ENCODE results near the gene TMCC1. TPM values are rescaled to one million over a fixed set of nuclear protein-coding genes. Genes with fewer than 3 reads are reported as not detected.
"Not testable (repeated sequence)": the region's sequence is repeated elsewhere in the genome, so short reads cannot be mapped to it uniquely, and the experiment has no call there.

Gene TMCC1
- total and polyA plus RNA-seq, 2 donors (not counting 1 experiment from before 2014, with no cell fraction given): 8.5 to 32.2 TPM

DNA sequence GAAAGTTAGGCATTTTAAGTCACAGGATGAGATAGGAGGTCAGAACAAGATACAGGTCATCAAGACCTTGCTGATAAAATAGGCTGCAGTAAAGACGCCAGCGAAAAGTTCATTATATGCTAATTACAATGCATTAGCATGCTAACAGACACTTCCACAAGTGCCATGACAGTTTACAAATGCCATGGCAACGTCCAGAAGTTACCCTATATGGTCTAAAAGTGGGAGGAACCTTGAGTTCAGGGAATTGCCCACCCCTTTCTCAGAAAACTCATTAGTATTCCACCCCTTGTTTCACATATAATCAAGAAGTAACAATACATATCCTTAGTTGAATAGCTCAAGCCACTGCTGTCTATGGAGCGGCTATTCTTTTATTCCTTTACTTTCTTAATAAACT, 194.3 kb downstream of the TMCC1 start:
- no peaks in the 10 kb centered on the region for H3K4me1 Mint-ChIP-seq
- Histone ChIP-seq H2AFZ (ENCODE audit: insufficient read depth, low read depth, low read length, poor library complexity, severe bottlenecking) (no peak overlapping the region), H3K9ac (ENCODE audit: low read length) (no peak overlapping the region), H3K36me3 (replicated peaks in 1 of 2; ENCODE audit: control extremely low read depth in 1 of 2, control insufficient read depth in 1 of 2, extremely low read depth in 1 of 2, insufficient read depth in 2 of 2, low read length in 1 of 2) (no peaks in the 10 kb centered on the region), H4K20me1 (ENCODE audit: control insufficient read depth, insufficient read depth, low read length, poor library complexity, severe bottlenecking) (no peaks in the 10 kb centered on the region), H3K4me3 (ENCODE audit: control extremely low read depth in 1 of 5, extremely low read depth in 1 of 5, insufficient read depth in 1 of 5, low read depth in 2 of 5, low read length in 4 of 5) (no peak overlapping the region), H3K27me3 (replicated peaks in 1 of 4; ENCODE audit: control extremely low read depth in 1 of 4, control insufficient read depth in 3 of 4, insufficient read depth in 4 of 4, low read length in 3 of 4) (no peaks in the 10 kb centered on the region), H3K79me2 (ENCODE audit: control insufficient read depth, insufficient read depth, low read length) (no peaks in the 10 kb centered on the region), H3K4me1 (ENCODE audit: control insufficient read depth in 2 of 2, insufficient read depth in 2 of 2, low read length in 2 of 2) (no peaks in the 10 kb centered on the region), H3K4me2 (replicated peaks; ENCODE audit: low read depth, low read length, poor library complexity, severe bottlenecking) (no peak overlapping the region), H3K27ac (ENCODE audit: low read length in 2 of 2) (no peak overlapping the region), H3K9me3 (ENCODE audit: control extremely low read depth in 1 of 3, control insufficient read depth in 2 of 3, insufficient read depth in 1 of 3, low read length in 2 of 3) (peaks cover 0 to 12% (median 4%) of the 10 kb centered on the region in 3 donors)
- CTCF ChIA-PET: no interaction called here
- H3K4me3 Mint-ChIP-seq: no peak overlapping the region
- 86% methylated on average over 2 of the region's 4 CpGs for WGBS (ENCODE audit: insufficient coverage)
- H3K27ac Mint-ChIP-seq: no peak overlapping the region
- intact Hi-C loops (cut with micrococcal nuclease): no loop called here
- no peak for DNase-seq
- ATAC-seq (ENCODE audit: low read depth): no peak
- peaks cover 2% of the 10 kb centered on the region for H3K9me3 Mint-ChIP-seq (ENCODE audit: insufficient read depth)
- POLR2A ChIA-PET: no interaction called here
- no peaks in the 10 kb centered on the region for H3K27me3 Mint-ChIP-seq
- TF ChIP-seq EZH2 (IDR thresholded peaks at IDR 0.05; ENCODE audit: borderline replicate concordance, insufficient read depth, low read depth, low read length, poor library complexity, severe bottlenecking): no peak
- TF ChIP-seq, protein P1, sequence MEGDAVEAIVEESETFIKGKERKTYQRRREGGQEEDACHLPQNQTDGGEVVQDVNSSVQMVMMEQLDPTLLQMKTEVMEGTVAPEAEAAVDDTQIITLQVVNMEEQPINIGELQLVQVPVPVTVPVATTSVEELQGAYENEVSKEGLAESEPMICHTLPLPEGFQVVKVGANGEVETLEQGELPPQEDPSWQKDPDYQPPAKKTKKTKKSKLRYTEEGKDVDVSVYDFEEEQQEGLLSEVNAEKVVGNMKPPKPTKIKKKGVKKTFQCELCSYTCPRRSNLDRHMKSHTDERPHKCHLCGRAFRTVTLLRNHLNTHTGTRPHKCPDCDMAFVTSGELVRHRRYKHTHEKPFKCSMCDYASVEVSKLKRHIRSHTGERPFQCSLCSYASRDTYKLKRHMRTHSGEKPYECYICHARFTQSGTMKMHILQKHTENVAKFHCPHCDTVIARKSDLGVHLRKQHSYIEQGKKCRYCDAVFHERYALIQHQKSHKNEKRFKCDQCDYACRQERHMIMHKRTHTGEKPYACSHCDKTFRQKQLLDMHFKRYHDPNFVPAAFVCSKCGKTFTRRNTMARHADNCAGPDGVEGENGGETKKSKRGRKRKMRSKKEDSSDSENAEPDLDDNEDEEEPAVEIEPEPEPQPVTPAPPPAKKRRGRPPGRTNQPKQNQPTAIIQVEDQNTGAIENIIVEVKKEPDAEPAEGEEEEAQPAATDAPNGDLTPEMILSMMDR (IDR thresholded peaks at IDR 0.05): no peak

DNA sequence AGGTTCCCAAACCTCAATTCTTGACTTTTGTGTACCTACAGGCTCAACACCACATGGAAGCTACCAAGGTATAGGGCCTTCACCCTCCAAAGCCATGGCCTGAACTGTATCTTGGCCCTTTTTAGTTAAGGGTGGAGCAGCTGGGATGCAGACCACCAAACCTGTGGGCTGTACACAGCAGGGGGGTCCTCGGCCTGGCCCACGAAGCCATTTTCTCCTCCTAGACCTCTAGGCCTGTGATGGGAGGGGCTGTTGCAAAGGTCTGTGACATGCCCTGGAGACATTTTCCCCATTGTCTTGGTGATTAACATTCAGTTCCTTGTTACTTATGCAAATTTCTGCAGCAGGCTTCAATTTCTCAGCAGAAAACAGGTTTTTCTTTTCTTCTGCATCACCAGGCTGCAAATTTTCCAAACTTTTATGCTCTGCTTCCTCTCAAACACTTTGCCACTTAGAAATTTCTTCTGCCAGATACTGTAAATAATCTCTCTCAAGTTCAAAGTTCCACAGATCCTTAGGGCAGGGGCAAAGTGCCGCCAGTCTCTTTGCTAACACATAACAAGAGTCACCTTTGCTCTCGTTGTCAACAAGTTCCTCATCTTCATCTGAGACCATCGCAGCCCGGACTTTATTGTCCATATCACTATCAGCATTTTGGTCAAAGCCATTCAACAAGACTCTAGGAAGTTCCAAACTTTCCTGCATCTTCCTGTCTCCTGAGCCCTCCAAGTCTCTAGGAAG, 196.1 kb downstream of the TMCC1 start:
- Histone ChIP-seq H2AFZ (ENCODE audit: insufficient read depth, low read depth, low read length, poor library complexity, severe bottlenecking) (no peak overlapping the region), H3K4me2 (replicated peaks; ENCODE audit: low read depth, low read length, poor library complexity, severe bottlenecking) (no peak overlapping the region), H3K4me1 (ENCODE audit: control insufficient read depth in 2 of 2, insufficient read depth in 2 of 2, low read length in 2 of 2) (no peaks in the 10 kb centered on the region), H4K20me1 (ENCODE audit: control insufficient read depth, insufficient read depth, low read length, poor library complexity, severe bottlenecking) (no peaks in the 10 kb centered on the region), H3K79me2 (ENCODE audit: control insufficient read depth, insufficient read depth, low read length) (no peaks in the 10 kb centered on the region), H3K9ac (ENCODE audit: low read length) (no peak overlapping the region), H3K4me3 (ENCODE audit: control extremely low read depth in 1 of 5, extremely low read depth in 1 of 5, insufficient read depth in 1 of 5, low read depth in 2 of 5, low read length in 4 of 5) (no peak overlapping the region), H3K27me3 (replicated peaks in 1 of 4; ENCODE audit: control extremely low read depth in 1 of 4, control insufficient read depth in 3 of 4, insufficient read depth in 4 of 4, low read length in 3 of 4) (no peaks in the 10 kb centered on the region), H3K36me3 (replicated peaks in 1 of 2; ENCODE audit: control extremely low read depth in 1 of 2, control insufficient read depth in 1 of 2, extremely low read depth in 1 of 2, insufficient read depth in 2 of 2, low read length in 1 of 2) (no peaks in the 10 kb centered on the region), H3K27ac (ENCODE audit: low read length in 2 of 2) (no peak overlapping the region), H3K9me3 (ENCODE audit: control extremely low read depth in 1 of 3, control insufficient read depth in 2 of 3, insufficient read depth in 1 of 3, low read length in 2 of 3) (peaks cover 0 to 12% (median 4%) of the 10 kb centered on the region in 3 donors)
- Mint-ChIP-seq H3K4me1 (no peaks in the 10 kb centered on the region), H3K27ac (no peak overlapping the region), H3K4me3 (no peak overlapping the region), H3K27me3 (no peaks in the 10 kb centered on the region), H3K9me3 (ENCODE audit: insufficient read depth) (peaks cover 2% of the 10 kb centered on the region)
- ChIA-PET POLR2A (no interaction called here), CTCF (no interaction called here)
- 96% methylated on average over 5 of the region's 6 CpGs for WGBS (ENCODE audit: insufficient coverage)
- no peak for TF ChIP-seq EZH2 (IDR thresholded peaks at IDR 0.05; ENCODE audit: borderline replicate concordance, insufficient read depth, low read depth, low read length, poor library complexity, severe bottlenecking)
- TF ChIP-seq, protein P1 (IDR thresholded peaks at IDR 0.05): no peak
- ATAC-seq (ENCODE audit: low read depth) (no peak), DNase-seq (no peak)
- intact Hi-C loops (cut with micrococcal nuclease): no loop called here

DNA sequence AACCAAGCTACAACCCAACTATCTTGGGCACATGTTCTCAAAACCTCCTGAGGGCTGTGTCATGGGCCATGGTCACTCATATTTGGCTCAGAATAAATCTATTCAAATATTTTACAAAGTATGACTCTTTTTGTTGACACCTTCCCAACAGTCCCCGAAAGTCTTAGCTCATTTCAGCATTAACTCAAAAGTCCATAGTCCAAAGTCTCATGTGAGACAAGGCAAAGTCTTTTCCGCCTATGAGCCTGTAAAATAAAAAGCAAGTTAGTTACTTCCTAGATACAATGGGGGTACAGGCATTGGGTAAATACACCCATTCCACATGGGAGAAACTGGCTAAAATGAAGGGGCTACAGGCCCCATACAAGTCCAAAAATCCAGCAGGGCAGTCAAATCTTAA, 197.1 kb downstream of the TMCC1 start:
- H3K4me3 Mint-ChIP-seq; H3K4me1 Mint-ChIP-seq; H3K36me3 ChIP-seq (replicated peaks in 1 of 2; ENCODE audit: control extremely low read depth in 1 of 2, control insufficient read depth in 1 of 2, extremely low read depth in 1 of 2, insufficient read depth in 2 of 2, low read length in 1 of 2); H3K27ac ChIP-seq (ENCODE audit: low read length in 2 of 2); ATAC-seq (ENCODE audit: low read depth); H3K27me3 ChIP-seq (replicated peaks in 1 of 4; ENCODE audit: control extremely low read depth in 1 of 4, control insufficient read depth in 3 of 4, insufficient read depth in 4 of 4, low read length in 3 of 4); H3K27ac Mint-ChIP-seq; CTCF ChIA-PET; H2AFZ ChIP-seq (ENCODE audit: insufficient read depth, low read depth, low read length, poor library complexity, severe bottlenecking); H3K79me2 ChIP-seq (ENCODE audit: control insufficient read depth, insufficient read depth, low read length); H3K4me3 ChIP-seq (ENCODE audit: control extremely low read depth in 1 of 5, extremely low read depth in 1 of 5, insufficient read depth in 1 of 5, low read depth in 2 of 5, low read length in 4 of 5); H3K9me3 Mint-ChIP-seq (ENCODE audit: insufficient read depth); H3K4me1 ChIP-seq (ENCODE audit: control insufficient read depth in 2 of 2, insufficient read depth in 2 of 2, low read length in 2 of 2); H3K27me3 Mint-ChIP-seq; DNase-seq; H4K20me1 ChIP-seq (ENCODE audit: control insufficient read depth, insufficient read depth, low read length, poor library complexity, severe bottlenecking); H3K4me2 ChIP-seq (replicated peaks; ENCODE audit: low read depth, low read length, poor library complexity, severe bottlenecking); POLR2A ChIA-PET; intact Hi-C loops (cut with micrococcal nuclease); H3K9ac ChIP-seq (ENCODE audit: low read length): not testable (repeated sequence)
- no CpG with 5 or more reads among the region's 2 CpGs for WGBS (ENCODE audit: insufficient coverage)
- peaks cover 0 to 12% (median 4%) of the 10 kb centered on the region in 3 donors for H3K9me3 ChIP-seq (ENCODE audit: control extremely low read depth in 1 of 3, control insufficient read depth in 2 of 3, insufficient read depth in 1 of 3, low read length in 2 of 3)

Measured in B cell (primary cell).